Measurements from ENCODE around the gene ACTR5.

The ACTR5 gene

GRCh38 chr20:38729767-38730166 is 18.5 kb upstream of the ACTR5 start:
- no peak for DNase-seq

DNA sequence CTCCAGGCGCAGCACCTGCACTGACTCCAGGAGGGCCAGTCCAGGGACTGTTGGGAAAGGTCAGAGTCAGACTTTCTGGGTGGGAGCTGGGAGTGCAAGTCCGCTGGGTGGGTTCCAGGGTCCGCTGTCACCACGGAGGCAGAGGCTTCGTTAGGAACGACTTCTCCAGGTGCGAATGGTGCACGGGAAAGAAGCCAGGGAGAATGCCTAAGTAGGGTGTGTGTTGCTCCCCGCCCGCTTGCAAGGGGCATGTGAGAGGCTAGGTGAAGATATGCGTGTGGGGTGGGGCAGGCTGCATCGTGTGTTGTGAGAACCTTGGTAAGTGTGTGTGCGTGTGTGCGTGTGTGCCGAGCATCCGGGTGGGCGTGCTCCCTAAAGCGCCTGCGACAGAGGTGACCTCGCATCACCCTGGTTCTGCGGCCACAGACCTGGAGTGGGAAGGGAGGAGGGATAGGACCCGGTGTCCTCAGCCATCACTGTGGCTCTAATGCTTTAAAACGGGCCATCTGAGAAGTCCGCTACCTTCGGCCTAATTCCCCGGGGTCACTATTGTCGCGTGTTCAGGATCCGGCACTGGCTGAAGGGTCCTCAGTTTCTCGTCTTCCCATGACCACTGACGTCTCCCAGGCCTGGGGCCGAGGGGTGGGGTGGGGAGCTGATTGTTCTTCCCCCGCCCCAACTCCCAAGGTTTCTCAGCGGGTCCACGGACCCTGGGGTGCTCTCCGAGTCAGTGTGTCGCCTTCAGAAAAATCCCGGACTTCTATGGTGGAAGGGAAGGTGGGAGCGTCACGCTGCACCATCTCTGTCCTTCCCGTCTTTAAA is 17.9 kb upstream of the ACTR5 start:
- DNase-seq, result no peak

- DNase-seq, result peak; percentile 78
Observed at GRCh38 chr20:38730989-38731737, 17.1 kb upstream of the ACTR5 start.

DNA sequence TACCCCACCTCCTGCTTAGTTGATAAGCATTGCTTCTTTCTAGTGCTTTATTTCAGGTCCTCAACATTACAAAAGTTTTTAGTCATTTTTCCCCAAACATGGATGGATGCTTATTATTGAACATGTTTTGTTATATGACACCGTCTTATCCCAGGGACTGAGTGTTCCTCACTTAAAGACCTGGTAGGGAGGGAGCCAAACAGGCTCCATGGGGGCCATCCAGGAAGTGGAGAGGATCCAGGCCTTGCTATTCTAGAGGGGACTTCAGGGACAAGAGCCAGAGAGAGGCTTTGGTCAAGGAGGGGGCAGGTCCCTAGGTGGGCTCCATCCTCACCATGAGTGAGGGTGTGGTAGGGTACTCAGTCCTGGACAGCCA is 16.5 kb upstream of the ACTR5 start:
- no peak for DNase-seq

GRCh38 chr20:38732981-38733380 is 15.3 kb upstream of the ACTR5 start:
- DNase-seq, result no peak

GRCh38 chr20:38735172-38735571 is 13.1 kb upstream of the ACTR5 start:
- no peak for DNase-seq

GRCh38 chr20:38737887-38738286 is 10.4 kb upstream of the ACTR5 start:
- no peak for DNase-seq

DNA sequence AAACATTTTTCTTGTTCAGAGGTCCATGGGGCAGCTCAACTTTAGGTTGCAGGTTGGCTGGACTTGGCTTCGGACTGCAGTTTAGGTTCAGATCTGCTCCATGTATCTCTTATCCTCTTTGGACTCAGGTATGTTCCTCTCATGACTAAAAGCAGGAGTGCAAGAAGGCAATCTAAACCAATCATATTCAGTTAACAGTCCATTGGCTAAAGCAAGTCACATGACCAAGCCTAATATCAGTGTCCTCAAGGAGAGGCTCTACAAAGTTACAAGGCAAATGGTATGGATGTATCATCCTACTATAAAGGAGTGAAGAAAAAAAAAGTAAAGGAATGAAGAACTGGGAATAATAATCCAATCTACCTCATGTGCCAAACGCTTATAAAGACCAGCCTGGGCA is 2.5 kb upstream of the ACTR5 start:
- DNase-seq, result no peak

DNA sequence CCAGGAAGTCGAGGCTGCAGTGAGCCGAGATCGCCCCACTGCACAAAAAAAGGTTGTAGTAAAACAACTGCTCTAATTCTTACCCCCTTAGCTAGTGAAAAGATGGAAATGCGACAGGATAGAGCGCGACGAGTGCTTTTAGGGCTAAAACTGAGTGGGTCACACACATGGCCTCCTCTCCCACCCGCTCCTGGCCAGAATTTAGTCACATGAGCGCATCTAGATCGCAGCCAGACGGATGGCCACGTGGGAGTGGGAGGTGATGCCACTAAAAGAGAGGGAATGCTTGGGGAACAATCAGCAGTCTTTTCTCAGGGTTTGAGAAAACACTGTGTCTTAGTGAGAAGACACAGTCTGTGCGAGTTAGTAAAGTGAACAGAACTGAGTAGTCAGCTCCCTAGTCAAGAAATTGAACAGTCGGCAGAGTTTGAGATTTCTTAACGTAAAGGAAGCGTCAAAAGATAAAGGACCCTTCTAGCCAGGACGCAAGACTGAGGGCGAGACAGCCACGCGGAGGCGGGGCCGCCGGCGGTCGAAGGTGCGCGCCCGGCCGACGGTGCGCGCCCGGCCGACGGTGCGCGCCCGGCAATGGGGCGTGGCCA is 664 bp upstream of the ACTR5 start:
- no peak for DNase-seq

GRCh38 chr20:38748861-38749149 is 545 bp downstream of the ACTR5 start:
- peak; percentile 69 for DNase-seq

DNA sequence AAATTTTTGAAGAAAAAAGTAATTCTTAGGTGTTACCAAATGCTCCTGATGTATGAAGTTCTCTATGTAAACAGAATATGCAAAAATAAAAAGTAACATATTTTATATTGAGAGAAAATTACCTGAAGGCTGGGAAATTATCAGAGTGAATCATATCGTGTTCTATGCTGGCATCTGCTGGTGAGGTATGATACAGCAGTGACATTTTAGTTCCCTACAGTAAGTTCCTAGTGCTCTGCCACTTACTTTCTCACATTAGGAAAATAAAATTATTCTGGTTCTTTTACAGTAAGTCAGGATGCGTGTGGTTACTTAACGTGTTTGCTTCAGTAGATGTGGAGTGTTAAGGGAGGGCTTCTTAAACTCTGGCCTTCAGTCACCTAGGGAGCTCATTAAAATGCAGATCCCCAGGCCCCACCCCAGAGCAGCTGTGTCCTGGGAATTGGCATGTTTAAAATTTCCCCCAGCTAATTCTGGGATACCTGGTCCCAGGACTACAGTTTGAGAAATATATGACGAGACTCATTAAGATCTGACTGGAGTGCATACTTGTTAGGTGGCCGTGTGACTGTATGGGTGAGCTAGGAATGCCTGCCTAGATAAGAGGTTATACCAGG is 3.2 kb downstream of the ACTR5 start:
- no peak for DNase-seq

- no peak for DNase-seq
Observed at GRCh38 chr20:38752029-38752428, 3.8 kb downstream of the ACTR5 start.

DNA sequence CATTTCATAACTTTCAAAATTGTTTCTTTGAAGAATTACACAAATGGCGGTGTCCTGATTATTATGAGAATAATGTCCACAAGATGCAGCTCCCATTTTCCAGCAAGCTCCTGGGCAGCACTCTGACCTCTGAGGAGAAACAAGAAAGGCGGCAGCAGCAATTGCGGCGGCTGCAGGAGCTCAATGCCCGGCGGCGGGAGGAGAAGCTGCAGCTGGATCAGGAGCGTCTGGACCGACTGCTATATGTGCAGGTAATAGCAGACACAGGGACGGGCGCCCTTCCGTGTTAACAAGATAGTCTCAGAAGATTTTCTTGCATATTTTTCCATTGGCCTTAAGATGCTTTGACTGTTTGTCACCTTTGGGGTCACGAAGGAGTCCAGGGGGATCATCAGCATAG is 6.7 kb downstream of the ACTR5 start:
- DNase-seq, result no peak

DNA sequence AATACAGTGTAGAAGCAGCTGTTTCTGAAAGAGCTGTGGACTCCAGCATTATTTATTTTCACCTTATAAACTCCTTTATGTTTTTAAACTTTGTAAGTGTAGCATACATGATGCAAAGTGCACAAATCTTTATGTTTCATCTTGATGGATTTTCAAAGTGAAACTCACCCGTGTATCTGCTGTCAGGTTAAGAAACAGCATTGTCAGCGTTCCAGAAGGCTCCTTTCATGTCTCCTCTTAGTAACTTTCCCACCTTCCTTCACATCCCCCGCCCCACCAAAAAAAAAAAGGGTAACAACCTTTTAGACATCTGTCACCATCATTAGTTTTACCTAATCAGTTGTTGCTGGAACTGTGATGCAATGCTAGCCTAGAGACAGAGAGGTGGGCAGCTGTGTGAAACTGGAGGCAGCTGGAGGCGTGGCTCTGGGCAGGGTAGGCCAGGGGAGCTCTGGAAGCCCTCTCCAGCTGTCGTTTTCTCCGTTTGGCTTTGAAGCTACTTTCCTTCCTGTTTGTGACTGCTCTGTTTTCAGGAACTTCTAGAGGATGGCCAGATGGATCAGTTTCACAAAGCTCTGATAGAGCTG is 7.2 kb downstream of the ACTR5 start:
- DNase-seq, result no peak

- DNase-seq, result no peak
Observed at GRCh38 chr20:38757145-38757775, 9.0 kb downstream of the ACTR5 start.

- no peak for DNase-seq
Observed at GRCh38 chr20:38759106-38759505, 10.8 kb downstream of the ACTR5 start.

- no peak for DNase-seq
Observed at GRCh38 chr20:38760978-38761377, 12.7 kb downstream of the ACTR5 start.

DNA sequence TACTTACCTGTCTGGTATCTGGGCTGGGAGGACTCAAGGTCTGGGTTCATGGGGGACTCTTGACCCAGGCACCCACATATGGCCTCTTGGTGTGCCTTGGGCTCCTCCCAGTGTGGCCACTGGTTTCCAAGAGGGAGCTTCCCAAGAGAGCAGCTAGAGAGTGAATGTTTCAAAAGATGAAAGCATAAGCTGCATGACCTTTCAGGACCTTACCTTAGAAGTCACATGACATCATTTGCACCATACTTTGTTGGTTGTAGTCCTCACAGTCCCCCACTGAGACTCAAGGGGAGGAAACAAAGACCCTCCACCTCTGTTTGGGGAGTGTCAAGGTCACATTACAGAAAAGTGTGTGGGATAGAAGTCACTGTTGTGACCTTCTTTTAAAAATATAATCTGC is 13.9 kb downstream of the ACTR5 start:
- DNase-seq, result no peak

- no peak for DNase-seq
Observed at GRCh38 chr20:38763616-38764015, 15.4 kb downstream of the ACTR5 start.

GRCh38 chr20:38764567-38765318 is 16.5 kb downstream of the ACTR5 start:
- peak; percentile 75 for DNase-seq

- DNase-seq, result no peak
Observed at GRCh38 chr20:38766071-38766470, 17.8 kb downstream of the ACTR5 start.
